GM19395 (cell line): ENCODE measurements around the gene PTBP3.

Experiments used
- ATAC-seq: cut with Tn5 transposase; IDR thresholded peaks from one replicate; pipeline ENCODE4 v1.9.1; 2021; ENCODE audit warnings: mild to moderate bottlenecking, moderate library complexity; ENCODE audit not compliant: unreplicated experiment

The PTBP3 gene

DNA sequence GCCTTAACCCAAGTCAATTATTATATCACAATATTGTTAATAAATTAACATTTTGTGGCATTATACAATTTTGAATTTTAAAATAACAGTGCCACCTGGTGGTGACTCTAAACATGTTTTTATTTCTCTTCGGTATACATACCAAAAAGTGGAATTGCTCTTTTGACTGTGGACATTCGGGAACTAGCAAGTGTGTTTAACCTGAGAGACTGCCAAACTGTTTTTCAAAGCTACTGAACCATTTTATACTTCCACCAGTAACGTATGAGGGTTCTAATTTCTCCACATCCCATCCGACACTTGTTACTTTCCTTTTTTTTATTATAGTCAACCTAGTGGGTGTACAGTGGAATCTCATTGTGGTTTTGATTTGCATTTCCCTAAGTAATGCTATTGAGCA, 28.2 kb upstream of the PTBP3 start:
- ATAC-seq = no peak

DNA sequence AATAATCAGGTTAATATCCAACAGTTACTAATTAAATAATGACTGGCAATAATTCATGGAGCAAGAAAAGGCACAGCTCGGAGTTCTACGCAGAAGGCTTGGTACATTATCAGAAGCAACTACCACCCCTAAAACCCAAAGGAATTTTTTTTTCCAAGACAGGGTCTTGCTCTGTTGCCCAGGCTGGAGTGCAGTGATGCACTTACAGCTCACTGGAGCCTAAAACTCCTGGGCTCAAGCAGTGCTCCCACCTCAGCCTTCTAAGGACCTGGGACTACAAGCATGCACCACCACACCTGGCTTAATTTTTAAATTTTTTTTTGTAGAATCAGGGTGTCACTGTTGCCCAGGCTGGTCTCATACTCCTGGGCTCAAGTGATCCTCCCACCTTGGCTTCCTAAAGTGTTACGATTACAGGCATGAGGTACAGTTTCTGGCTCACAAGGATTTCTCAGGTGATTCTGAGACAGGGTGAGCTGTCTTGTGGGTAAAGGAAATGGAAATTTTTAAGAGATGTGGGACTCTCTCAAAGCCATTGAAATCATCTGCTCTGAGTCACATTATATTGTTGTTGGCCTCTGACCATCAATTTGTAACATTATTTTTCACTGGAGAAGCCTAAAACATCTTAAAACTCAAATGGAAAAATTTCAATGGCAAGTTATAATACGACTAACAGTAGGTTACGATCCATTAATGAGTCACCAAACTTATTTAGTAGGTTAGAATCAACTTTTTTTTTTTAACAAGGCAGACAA, 26.8 kb upstream of the PTBP3 start:
- ATAC-seq = no peak

DNA sequence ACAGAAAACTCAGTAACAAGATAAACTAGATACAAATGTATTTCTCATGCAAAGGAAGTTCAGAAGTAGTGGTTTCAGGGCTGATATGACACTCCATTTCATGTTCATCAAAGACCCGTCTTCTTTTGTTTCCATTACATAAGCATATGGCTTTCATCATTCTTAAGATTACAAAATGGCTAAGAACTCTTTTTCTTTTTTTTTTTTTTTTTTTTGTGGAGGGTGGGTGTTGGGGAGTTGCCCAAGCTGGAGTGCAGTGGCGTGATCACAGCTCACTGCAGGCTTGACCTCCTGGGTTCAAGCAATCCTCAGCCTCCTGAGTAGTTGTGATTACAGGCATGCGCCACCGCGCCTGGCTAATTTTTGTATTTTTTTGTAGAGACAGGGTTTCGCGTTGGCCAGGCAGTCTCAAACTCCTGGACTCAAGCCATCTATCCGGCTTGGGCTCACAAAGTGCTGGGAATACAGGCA, 22.0 kb upstream of the PTBP3 start:
- no peak for ATAC-seq

DNA sequence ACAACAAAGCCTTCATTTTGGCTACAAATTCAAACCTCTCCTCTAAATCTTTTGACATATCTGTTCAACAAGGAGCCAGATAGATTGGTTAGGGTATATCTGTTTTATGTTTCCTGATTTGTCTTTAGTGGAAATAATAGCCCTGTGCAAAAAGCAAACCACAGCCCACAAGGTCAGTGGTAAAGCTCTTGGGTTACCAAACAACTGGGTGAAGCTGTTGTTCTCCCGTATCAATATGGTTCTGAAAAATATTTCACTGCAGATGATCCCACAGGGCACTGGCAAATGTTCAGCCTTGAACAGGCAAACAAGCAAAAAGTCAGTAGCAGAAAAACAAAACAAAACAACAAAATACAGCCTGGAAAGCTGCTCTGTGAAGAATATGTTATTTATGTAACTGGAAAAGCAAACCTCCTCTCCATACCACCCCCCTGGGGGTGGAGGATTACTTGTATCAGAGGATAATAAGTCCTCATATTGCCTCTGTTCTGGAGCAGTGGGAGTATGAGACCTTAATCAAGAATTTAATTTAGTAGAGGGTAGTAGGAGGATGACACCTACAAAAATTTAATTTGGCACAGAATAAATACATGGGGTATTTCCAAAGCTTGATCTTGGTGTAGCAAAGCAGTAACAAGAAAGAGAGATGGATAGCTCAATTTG, 20.8 kb upstream of the PTBP3 start:
- no peak for ATAC-seq

DNA sequence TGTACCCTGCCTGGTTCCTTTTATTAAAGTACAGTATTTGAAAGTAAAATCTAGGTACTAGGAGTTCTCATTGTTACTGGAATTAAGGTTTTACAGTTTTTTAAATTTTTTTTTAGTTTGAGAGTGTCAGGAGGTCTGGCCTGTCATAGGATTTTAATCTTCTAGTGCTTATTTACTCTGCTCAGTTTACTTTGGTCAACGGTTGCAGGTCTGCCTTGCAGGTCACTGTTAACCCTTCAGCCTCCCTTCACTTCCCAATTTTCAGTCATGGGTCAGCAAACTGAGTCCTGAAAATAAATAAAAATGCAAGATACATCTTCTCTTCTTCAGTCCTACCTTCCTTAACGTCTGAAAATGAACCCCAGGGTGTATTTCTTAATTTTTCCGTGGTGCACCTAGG, 18.8 kb upstream of the PTBP3 start:
- ATAC-seq = no peak

DNA sequence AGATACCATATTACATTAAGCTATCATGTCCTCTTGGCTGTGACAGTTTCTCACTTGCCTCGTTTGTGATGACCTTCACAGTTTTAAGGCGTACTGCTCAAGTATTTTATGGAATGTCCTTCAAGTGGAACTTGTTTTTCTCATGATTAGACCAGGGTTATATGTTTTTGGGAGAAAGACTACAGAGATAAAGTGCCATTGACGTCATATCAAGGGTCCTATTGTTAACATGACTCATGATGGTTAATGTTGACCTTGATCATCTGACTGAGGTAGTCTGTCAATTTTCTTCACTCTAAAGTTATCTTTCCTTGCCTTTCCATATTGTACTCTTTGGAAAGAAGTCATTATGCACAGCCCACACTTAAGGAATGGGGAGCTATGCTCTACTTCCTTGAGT, 17.8 kb upstream of the PTBP3 start:
- ATAC-seq = no peak

DNA sequence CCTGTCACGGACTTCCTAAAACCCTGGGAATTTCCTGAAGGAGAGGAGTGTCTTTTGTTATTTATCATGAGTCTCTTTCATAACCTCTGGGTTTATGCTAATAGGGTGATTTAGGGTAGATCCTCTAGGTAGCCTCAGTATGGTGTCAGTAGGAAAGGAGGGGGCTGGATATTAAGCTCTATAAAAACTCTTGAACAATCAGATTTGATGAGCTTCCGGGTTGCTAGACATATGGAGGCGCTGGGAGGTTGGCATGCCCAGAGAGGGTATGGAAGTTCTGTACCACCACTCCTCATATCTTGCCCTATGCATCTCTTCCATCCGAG, 15.6 kb upstream of the PTBP3 start:
- no peak for ATAC-seq

DNA sequence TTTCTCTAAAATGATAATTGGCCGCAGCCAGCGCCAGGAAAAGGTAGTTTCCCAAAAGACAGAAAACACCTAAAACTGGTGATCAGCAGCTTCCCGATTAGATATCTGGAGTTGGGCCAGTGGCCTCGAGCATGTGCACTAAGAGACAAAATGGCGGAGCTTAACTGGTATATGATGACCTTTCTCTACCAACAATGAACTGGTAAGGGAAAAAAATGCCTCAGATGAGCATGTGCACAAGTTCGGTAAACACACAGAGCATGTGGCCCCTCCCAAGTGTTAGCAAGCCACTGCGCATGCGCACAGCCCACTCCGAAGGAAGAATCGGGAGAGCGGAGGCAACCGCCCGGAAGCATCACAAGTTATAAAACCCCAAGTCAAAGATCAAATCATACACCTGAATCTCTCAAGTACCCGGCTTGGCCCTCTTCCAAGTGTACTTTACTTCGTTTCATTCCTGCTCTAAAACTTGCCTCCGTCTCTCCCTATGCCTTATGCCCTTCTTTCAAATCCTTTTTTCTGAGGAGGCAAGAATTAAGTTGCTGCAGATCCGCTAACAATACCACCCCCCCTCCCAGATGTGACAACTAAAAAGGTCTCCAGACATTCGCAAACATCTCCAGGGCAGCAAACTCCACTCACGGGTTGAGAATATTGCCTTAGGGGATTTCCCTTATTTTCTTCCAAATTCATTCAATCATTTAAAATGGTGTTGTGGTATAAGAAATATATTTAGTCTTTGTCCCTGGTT, 15.0 kb upstream of the PTBP3 start:
- no peak for ATAC-seq

DNA sequence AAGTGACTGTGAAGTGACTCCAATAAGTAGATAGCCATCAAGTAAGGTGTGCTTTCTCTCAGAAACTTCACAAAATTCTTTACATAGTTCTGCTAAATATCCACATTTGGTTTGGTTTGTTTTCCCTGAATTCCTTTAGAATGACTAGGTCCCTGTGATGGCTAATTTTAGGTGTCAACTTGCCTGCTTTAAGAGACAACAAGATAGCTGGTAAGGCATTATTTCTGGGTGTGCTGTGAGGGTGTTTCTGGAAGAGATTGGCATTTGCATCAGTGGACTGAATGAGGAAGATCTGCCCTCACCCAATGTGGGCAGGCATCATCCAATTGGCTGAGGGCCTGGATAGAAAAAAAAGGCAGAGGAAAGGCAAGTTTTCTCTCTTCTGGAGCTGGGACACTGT, 8.3 kb upstream of the PTBP3 start:
- ATAC-seq = no peak

DNA sequence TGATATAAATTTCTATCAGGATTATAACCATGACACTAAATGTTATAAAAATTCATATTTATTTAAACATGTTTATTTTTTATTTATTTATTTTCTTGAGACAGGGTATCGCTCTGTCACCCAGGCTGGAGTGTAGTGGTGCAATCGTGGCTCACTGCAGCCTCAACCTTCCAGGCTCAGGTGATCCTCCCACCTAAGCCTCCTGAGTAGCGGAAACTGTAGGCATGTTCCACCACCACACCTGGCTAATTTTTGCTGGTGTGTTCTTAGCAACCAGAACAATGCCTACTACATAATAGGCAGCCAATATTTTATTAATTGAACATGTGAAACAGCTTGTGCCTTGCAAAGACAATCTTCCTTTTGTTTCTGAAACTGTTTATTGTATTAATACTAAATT, 6.5 kb upstream of the PTBP3 start:
- ATAC-seq = no peak

DNA sequence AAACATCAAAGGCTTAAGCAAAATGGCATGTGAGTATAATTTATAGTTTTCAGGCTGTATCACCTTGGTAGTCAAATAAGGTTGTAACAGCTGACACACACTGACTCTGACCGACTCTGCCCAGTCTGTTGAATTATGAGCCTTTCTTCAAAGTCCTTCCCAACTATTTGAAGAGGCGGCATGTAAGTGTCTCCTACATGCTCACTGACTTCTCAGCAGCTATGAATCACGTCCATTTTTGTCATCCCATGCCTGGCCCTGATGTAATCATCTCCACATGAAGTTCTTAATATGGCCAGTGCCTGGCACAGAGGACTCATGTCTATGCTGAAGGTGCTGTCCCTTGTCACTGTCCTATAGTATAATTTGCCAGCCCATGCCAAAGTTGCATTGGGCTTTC, 5.1 kb upstream of the PTBP3 start:
- ATAC-seq = no peak

DNA sequence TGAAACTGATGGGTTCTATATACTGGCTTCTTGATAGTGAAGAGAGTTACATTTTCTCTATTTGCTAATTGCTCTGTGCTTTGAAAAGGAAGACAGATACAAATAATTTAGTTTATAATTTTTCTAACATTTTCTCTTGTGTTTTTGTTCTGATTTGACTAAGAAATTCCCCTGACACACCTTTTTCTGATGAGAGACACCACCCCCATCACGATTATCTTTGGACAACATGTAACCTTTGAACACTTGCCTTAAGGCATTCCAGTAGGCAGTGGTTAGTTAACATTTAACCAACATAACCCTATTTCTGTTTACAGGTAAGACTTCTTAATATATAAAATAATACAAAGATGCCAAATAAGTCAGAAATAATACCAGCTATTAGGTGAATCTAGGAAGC, 4.1 kb upstream of the PTBP3 start:
- ATAC-seq = no peak

DNA sequence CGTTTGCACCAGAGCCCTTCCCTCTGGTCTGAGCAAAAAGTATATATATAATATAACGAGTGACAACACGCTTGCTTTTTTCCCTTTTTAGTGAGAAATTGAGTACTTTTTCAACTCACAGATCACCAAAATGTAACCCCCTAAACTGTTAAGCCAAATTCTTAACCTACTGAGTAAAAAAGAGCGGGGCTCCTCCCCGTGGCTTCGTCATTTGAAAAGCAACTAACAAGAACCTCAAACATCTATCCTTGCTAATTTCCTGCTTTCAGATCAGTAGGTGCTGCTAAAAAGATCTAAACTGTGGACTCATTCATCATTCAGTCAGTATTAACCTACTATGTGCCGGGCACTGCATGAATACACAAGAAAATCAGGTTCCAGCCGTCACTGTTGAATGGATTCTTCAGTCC, 1.0 kb upstream of the PTBP3 start:
- no peak for ATAC-seq

DNA sequence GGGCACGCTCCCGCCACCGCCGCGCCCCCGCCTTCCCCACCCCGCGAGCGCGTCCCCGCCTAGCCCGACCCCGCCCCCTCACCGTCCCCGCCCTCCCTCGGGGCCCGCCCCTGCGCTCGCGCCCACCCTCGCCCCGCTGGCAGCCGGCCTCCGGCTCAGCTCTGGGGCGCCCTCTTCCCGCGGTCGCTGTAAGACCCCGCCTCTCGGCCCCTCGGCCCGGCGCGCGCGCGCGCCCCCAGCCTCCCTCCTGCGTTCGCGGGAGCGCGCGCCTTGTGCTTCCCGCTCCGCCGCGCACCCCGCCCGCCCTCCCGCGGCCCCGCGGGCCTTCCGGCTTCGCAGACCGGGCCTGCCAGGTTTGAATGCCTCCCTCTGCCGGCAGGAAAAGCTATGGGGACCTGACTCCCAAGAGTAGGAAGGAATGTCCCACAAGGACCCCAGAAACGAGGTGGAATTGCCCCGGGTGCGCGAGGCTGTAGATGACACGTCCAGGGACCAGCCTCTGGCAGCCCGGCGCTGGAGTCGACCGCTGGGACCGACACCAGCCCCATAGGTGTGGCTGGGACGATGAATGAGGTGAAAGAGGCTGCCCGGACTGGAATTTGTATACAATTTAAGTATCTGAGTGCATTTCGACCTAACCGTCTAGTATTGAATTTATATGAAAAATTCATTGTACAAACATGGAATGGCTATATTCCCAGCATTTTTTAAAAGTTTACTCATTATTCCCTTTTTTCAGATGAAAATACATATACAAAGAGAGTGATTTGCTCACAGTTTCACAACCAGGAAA, 416 bp upstream of the PTBP3 start:
- ATAC-seq = peak; percentile 67

DNA sequence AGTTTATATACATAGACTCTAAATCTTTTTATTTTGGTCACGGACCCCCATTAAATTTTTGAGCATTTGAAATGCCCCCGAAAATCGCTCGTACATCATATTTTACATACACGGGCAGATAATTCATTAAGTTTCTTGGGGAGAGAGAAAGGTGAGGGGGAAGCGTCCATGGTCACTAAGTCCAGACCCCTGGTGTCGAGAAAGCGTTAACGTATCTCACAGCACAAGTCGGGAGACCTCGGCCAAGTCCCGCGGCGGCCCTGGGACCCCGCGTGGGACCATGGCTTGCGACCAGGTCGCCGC, 794 bp downstream of the PTBP3 start:
- no peak for ATAC-seq

DNA sequence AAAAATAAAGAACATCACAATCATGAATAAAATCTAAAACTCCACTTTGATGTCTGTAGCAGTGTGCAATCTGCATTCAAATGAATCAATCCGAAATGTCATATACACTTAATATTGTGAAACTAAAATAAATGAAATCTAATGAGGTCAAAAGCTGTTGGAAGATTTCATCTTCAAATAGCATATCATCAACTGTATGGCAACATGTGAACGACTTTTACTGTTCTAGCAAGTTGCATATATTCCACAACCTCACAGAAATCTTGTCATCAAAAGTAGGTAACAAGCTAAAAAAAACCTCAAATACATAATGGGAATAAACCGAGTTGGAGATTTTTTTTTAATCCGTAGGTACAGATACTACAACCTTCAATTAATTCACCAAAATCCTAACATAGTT, 1.2 kb downstream of the PTBP3 start:
- no peak for ATAC-seq

DNA sequence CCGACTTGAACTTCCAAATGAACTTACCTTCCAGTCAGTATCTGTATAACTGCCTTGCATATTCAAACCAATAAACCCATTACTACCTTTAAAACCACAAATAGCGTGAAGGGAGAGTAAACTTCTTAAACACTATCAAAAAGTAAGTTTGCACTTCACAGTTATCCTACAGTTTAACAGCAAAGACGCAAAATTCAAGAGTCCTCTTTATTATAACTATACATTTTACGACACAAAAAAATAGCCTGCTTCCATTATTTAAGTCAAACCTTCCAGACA, 1.8 kb downstream of the PTBP3 start:
- ATAC-seq = no peak

DNA sequence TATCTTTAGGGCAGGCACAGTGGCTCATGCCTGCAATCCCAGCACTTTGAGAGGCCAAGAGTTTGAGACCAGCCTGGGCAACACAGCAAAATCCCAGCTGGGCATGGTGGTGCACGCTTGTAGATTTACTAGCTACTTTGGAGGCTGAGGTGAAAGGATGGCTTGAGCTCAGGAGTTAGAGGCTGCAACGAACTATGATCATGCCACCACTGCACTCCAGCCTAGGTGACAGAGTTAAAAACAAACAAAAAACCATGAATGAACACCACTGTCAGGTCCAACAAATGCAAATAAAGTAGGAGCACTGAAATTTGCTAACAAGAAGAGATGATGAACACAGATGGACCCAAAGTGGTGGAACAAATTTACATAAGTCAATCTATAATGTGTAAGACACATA, 4.9 kb downstream of the PTBP3 start:
- no peak for ATAC-seq

DNA sequence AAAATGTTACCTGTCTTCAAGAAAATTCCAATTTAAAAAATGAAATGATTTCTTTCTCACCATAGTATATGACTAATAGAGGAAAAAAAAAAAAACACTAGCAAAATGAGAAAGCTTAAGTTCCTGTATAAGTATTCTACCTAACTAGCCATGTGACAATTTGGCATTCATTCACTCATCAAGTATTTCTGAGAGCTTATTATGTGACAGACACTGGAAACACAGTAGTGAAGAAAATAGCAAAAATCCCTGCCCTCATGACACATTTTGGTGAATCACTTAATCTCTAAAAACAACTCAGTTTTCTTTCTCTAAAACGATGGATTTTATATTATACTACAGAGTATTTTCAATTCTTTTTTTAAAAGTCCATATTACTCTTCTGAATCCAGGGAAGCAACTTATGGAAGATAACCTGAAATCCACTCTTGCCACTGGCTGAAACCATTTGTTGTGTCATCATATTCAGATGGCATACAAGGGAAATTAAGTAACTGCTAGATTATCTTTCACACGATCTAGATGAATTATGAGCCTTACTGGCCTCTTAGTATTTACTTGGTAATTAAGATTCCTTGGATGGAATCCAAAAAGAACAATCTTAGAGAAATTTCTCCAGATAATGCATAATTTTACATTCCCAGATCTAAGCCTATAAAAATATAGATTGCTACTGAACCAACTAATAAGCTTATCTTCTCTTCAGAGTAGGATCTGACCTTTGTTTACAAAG, 5.5 kb downstream of the PTBP3 start:
- ATAC-seq = no peak

DNA sequence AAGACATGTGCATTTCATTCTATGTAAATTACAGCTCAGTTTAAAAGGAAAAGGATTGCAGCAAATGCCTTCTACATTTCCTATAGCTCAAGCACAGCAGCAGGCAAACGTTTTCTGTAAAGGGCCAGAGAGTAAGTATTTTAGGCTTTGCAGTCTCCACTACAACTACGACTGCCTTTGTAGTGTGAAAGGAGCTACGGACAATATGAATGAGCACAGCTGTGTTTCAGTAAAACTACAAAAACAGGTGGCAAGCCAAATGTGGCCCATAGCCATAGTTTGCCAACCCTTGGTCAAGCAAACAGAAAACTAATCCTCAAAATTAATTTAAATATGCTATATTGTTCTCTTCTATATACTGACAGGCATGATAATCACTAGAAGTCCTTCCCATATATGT, 7.2 kb downstream of the PTBP3 start:
- no peak for ATAC-seq

DNA sequence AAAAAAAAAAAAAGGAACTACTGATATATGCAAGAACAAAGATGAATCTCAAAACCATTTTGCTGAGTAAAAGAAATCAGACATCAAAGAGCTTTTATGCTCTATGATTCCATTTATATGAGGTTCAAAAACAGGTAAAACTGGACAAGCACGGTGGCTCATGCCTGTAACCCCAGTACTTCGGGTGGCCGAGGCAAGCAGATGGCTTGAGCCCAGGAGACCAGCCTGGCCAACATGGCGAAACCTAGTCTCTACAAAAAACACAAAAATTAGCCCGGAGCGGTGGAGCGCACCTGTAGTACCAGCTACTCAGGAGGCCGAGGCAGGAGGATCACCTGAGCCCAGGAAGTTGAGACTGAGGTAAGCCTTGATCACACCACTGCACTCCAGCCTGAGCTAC, 7.8 kb downstream of the PTBP3 start:
- no peak for ATAC-seq
